ENCODE measurements around the gene SF1. TPM values are rescaled to one million over a fixed set of nuclear protein-coding genes. Genes with fewer than 3 reads are reported as not detected.

SF1 gene
- 110 and 126 TPM in 2 replicates for total RNA-seq

GRCh38 chr11:64778473-64779298, at the start of gene SF1:
Gene SF1, minus strand, starts transcription at chr11:64778542. Its CDS starts 150 bp downstream, at chr11:64778392.

GRCh38 chr11:64810271-64810890, 32.0 kb upstream of the SF1 start, which contains the start of gene MEN1:
Gene MEN1, minus strand, starts transcription at chr11:64810551. Its CDS starts 442 bp downstream, at chr11:64810109.

GRCh38 chr11:64803158-64803845, 25.0 kb upstream of the SF1 start, which contains the start of gene MAP4K2:
Gene MAP4K2, minus strand, starts transcription at chr11:64803214. Its CDS starts 65 bp downstream, at chr11:64803149.

GRCh38 chr11:64759722-64760719, 18.3 kb downstream of the SF1 start, which contains the start of gene PYGM:
Gene PYGM, minus strand, starts transcription at chr11:64759974. Its CDS starts 76 bp downstream, at chr11:64759898.

GRCh38 chr11:64743591-64744543, 34.5 kb downstream of the SF1 start, which contains the start of gene RASGRP2:
Gene RASGRP2, minus strand, starts transcription at chr11:64744142. Its CDS starts 1,276 bp downstream, at chr11:64742866.

GRCh38 chr11:64723117-64723906, 55.0 kb downstream of the SF1 start, which contains the start of gene NRXN2:
Gene NRXN2, minus strand, starts transcription at chr11:64723197. Its CDS starts 9,498 bp downstream, at chr11:64713699.

Other genes with a start within 250 kb of the SF1 start
- not detected in 2 replicates for gene SLC22A11, start 222.6 kb downstream of the SF1 start, total RNA-seq
- not detected in 2 replicates for gene SLC22A12, start 187.3 kb downstream of the SF1 start, total RNA-seq
- gene NRXN2, start 55.3 kb downstream of the SF1 start, total RNA-seq: 9.2 and 17.2 TPM in 2 replicates
- gene RASGRP2, start 34.4 kb downstream of the SF1 start, total RNA-seq: 0.20 and 0.37 TPM in 2 replicates
- gene PYGM, start 18.6 kb downstream of the SF1 start, total RNA-seq: 0.37 and 0.39 TPM in 2 replicates
- 7.0 and 12.3 TPM in 2 replicates for gene MAP4K2, start 24.7 kb upstream of the SF1 start, total RNA-seq
- gene MEN1, start 32.0 kb upstream of the SF1 start, total RNA-seq: 20.2 and 22.1 TPM in 2 replicates
- under 0.01 TPM in 2 replicates for gene CDC42BPG, start 66.1 kb upstream of the SF1 start, total RNA-seq
- 40.1 and 75.3 TPM in 2 replicates for gene EHD1, start 100.1 kb upstream of the SF1 start, total RNA-seq
- gene ATG2A, start 138.7 kb upstream of the SF1 start, total RNA-seq: 15.4 and 19.5 TPM in 2 replicates
- 5.9 and 8.2 TPM in 2 replicates for gene PPP2R5B, start 146.1 kb upstream of the SF1 start, total RNA-seq
- not detected in 2 replicates for gene GPHA2, start 157.4 kb upstream of the SF1 start, total RNA-seq
- not detected in 2 replicates for gene MAJIN, start 193.6 kb upstream of the SF1 start, total RNA-seq
- gene BATF2, start 218.4 kb upstream of the SF1 start, total RNA-seq: 0.37 and 0.98 TPM in 2 replicates
- gene ARL2, start 235.6 kb upstream of the SF1 start, total RNA-seq: 46.7 and 63.2 TPM in 2 replicates
- 12.1 and 13.2 TPM in 2 replicates for gene SNX15, start 248.9 kb upstream of the SF1 start, total RNA-seq

Data from subcutaneous preadipocyte (primary cell).